ENCODE data around the gene EPHX1.
A peak's percentile ranks its signal among the peaks of the same experiment; 100 is the strongest.

Gene EPHX1

DNA sequence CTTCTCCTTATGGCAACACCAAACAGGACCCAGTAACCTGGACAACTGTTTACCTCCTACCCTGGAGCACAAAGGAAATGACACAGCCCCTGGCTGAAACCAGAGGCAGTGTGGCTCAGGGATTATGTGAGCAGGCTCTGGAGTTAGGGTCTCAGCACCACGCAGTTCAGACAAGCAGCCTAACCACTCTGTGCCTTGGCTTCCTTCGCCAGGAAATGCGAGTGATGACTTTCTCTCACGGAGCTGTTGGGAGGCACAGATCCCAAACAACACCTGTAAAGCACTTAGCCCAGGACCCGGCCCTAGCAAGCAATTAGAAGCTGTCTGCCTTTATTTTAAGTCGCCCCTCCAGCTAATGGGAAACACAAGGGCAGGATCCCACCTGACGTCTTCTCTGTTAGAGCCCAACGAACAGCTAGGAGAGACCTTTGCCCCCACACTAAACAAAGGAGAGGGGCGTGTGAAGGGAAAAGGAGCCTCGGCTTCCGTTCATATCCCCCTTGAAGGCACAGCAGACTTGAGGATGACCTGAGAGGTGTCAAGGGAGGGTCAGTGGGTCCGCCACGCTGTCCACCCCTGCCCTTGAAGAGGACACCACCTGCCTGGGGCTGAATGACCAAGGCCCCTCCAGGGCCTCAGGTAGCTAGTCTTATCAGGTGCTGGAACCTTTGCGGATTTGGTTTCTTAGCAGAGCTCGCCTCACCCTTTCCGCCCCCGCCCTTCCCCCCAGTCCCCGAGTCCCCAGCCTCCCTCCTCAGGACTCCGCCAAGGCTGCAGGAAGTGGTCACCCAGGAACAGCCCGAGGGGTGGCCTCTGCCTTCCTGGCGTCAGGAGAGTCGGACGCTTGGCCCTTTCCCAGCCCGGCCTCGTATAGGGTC lies 71.4 kb downstream of the EPHX1 start:
- TF ChIP-seq CREB1 (IDR thresholded peaks at IDR 0.05; ENCODE audit: low read depth) (no peak), CEBPB (IDR thresholded peaks at IDR 0.05) (no peak), EGR1 (IDR thresholded peaks at IDR 0.05) (no peak), TEAD4 (IDR thresholded peaks at IDR 0.05) (no peak), FOXM1 (IDR thresholded peaks at IDR 0.05; ENCODE audit: borderline replicate concordance, low read depth) (no peak), ZBTB7A (IDR thresholded peaks at IDR 0.05; ENCODE audit: low read depth) (no peak), TCF12 (IDR thresholded peaks at IDR 0.05; ENCODE audit: low read depth) (no peak), RAD21 (IDR thresholded peaks at IDR 0.05; ENCODE audit: low read depth) (no peak), YY1 (IDR thresholded peaks at IDR 0.05; ENCODE audit: low read depth) (no peak), EP300 (IDR thresholded peaks at IDR 0.05; ENCODE audit: borderline replicate concordance) (no peak), NFIC (IDR thresholded peaks at IDR 0.05) (no peak), TAF1 (IDR thresholded peaks at IDR 0.05; ENCODE audit: low read depth) (no peak)
- TF ChIP-seq, protein P1, sequence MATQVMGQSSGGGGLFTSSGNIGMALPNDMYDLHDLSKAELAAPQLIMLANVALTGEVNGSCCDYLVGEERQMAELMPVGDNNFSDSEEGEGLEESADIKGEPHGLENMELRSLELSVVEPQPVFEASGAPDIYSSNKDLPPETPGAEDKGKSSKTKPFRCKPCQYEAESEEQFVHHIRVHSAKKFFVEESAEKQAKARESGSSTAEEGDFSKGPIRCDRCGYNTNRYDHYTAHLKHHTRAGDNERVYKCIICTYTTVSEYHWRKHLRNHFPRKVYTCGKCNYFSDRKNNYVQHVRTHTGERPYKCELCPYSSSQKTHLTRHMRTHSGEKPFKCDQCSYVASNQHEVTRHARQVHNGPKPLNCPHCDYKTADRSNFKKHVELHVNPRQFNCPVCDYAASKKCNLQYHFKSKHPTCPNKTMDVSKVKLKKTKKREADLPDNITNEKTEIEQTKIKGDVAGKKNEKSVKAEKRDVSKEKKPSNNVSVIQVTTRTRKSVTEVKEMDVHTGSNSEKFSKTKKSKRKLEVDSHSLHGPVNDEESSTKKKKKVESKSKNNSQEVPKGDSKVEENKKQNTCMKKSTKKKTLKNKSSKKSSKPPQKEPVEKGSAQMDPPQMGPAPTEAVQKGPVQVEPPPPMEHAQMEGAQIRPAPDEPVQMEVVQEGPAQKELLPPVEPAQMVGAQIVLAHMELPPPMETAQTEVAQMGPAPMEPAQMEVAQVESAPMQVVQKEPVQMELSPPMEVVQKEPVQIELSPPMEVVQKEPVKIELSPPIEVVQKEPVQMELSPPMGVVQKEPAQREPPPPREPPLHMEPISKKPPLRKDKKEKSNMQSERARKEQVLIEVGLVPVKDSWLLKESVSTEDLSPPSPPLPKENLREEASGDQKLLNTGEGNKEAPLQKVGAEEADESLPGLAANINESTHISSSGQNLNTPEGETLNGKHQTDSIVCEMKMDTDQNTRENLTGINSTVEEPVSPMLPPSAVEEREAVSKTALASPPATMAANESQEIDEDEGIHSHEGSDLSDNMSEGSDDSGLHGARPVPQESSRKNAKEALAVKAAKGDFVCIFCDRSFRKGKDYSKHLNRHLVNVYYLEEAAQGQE (IDR thresholded peaks at IDR 0.05; ENCODE audit: low read depth): no peak
- TF ChIP-seq, protein P2, sequence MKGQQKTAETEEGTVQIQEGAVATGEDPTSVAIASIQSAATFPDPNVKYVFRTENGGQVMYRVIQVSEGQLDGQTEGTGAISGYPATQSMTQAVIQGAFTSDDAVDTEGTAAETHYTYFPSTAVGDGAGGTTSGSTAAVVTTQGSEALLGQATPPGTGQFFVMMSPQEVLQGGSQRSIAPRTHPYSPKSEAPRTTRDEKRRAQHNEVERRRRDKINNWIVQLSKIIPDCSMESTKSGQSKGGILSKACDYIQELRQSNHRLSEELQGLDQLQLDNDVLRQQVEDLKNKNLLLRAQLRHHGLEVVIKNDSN (IDR thresholded peaks at IDR 0.05): no peak
- TF ChIP-seq, protein P3, sequence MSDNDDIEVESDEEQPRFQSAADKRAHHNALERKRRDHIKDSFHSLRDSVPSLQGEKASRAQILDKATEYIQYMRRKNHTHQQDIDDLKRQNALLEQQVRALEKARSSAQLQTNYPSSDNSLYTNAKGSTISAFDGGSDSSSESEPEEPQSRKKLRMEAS (IDR thresholded peaks at IDR 0.05): no peak

DNA sequence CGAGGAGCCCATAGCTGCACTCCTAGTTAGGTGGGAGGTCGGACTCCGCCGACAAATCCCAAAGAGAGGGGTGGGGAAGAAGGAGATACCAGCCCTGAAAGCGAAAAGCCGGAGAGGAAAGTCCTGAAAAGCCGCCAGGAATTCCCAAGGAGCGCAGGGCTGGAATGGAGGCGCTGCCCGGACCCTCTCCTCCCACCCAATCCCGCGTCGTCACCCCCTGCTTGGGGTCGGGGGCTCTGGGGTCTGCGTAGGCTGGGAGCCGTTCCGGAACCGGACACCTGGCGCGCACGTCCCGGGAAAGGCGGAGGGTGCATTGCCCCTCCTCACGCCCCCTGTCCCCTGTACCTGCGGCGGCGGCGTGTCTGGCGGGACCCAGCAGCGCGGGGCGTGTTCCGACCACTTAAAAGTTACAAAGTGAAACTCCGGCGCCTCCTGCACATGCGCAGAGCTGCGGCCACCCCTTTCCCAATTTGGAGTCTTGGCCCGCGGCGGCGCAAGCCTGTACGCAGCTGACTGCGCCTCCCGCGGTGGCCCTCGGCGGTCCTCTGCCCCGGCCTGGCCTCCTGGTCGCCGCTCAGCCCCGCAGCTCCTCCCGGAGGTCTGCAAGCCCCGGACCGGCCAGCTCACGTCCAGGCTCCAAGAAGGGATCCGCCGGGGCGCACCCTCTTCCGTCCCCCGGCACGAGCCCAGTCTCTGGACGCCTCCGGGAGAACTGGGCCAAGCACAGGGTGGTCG lies 72.2 kb downstream of the EPHX1 start, which contains the start of gene TMEM63A:
Gene TMEM63A, minus strand, starts transcription at position 422 of the 735 bp plus-strand sequence. CDS start 4,800 bp downstream, outside the sequence.
- no peak for TF ChIP-seq TCF12 (IDR thresholded peaks at IDR 0.05; ENCODE audit: low read depth)
- peak; percentile 5; the same call in 1 of the 2 replicates for TF ChIP-seq EGR1 (IDR thresholded peaks at IDR 0.05)
- no peak for TF ChIP-seq NFIC (IDR thresholded peaks at IDR 0.05)
- TF ChIP-seq CREB1 (IDR thresholded peaks at IDR 0.05; ENCODE audit: low read depth): no peak
- TF ChIP-seq TEAD4 (IDR thresholded peaks at IDR 0.05): peak; percentile 9; the same call in 1 of the 2 replicates
- TF ChIP-seq TAF1 (IDR thresholded peaks at IDR 0.05; ENCODE audit: low read depth): peak; percentile 71
- TF ChIP-seq EP300 (IDR thresholded peaks at IDR 0.05; ENCODE audit: borderline replicate concordance): no peak
- TF ChIP-seq ZBTB7A (IDR thresholded peaks at IDR 0.05; ENCODE audit: low read depth): peak; percentile 99
- TF ChIP-seq, protein P1 (IDR thresholded peaks at IDR 0.05; ENCODE audit: low read depth): no peak
- TF ChIP-seq, protein P3 (IDR thresholded peaks at IDR 0.05): peak; percentile 62
- no peak for TF ChIP-seq RAD21 (IDR thresholded peaks at IDR 0.05; ENCODE audit: low read depth)
- TF ChIP-seq, protein P2 (IDR thresholded peaks at IDR 0.05): no peak
- 0 out of 2 replicates have a peak, but pooled peaks have one; percentile 23 for TF ChIP-seq YY1 (IDR thresholded peaks at IDR 0.05; ENCODE audit: low read depth)
- TF ChIP-seq CEBPB (IDR thresholded peaks at IDR 0.05): no peak
- no peak for TF ChIP-seq FOXM1 (IDR thresholded peaks at IDR 0.05; ENCODE audit: borderline replicate concordance, low read depth)

DNA sequence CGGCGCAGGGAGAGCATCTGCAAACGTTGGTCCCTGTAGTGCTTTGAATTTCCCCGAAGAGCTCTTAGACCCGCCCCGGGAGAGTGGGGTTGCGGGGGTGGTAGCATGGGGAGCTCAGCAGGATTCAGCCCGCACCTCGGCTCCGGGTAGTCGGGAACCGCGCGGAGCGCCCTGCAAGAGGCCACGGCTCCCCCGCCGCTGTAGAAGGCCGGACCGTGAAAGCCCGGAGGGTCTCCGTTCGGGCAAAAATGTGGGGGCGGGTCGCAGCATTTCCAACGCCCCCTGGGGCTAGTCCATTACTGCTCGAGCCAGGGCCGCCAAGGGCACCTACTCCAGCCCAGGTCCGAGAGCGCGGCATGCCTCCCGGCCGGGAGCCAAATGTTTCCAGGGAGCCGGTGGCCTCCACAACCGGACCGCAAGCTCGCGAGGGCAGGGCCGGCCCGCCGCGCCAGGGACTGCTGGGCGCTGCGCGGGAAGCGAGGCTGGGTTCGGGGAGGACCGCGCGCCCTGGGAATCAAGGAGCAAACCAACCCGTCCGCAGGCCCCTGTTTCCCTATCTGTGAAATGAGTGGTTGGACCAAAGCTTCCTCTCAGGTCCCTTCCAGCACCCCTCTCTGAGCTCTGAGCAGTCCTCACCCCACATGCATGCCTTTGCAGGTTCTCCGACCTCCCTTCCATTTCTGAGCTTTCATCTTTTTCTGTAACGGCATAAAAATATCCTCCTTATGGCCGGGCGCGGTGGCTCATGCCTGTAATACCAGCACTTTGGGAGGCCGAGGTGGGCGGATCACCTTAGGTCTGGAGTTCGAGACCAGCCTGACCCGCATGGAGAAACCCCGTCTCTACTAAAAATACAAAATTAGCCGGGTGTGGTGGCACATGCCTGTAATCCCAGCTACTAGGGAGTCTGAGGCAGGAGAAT lies 73.0 kb downstream of the EPHX1 start:
- TF ChIP-seq TAF1 (IDR thresholded peaks at IDR 0.05; ENCODE audit: low read depth) (no peak; the same call in 1 of the 2 replicates), TCF12 (IDR thresholded peaks at IDR 0.05; ENCODE audit: low read depth) (no peak), FOXM1 (IDR thresholded peaks at IDR 0.05; ENCODE audit: borderline replicate concordance, low read depth) (no peak), CEBPB (IDR thresholded peaks at IDR 0.05) (no peak), TEAD4 (IDR thresholded peaks at IDR 0.05) (no peak; the same call in 1 of the 2 replicates), CREB1 (IDR thresholded peaks at IDR 0.05; ENCODE audit: low read depth) (no peak), EP300 (IDR thresholded peaks at IDR 0.05; ENCODE audit: borderline replicate concordance) (peak; percentile 24; the same call in 1 of the 2 replicates), NFIC (IDR thresholded peaks at IDR 0.05) (peak; percentile 46; the same call in 1 of the 2 replicates), EGR1 (IDR thresholded peaks at IDR 0.05) (no peak), ZBTB7A (IDR thresholded peaks at IDR 0.05; ENCODE audit: low read depth) (no peak), RAD21 (IDR thresholded peaks at IDR 0.05; ENCODE audit: low read depth) (no peak), YY1 (IDR thresholded peaks at IDR 0.05; ENCODE audit: low read depth) (peak; percentile 40; the same call in 1 of the 2 replicates)
- TF ChIP-seq, protein P3 (IDR thresholded peaks at IDR 0.05): peak; percentile 42
- TF ChIP-seq, protein P1 (IDR thresholded peaks at IDR 0.05; ENCODE audit: low read depth): no peak
